DND-41 (cell line): ENCODE measurements around the gene JMJD1C.

Experiments
- ATAC-seq: fragments of 200-7000 bp; cut with Tn5 transposase; 3 replicates; pipeline ENCODE4 v1.9.1; 2021; ENCODE audit warnings: low read depth; ENCODE audit not compliant: insufficient read depth
- DNase-seq: peaks from one replicate; pipeline ENCODE4 v3.0.0-alpha.2; 2020
- H2AFZ ChIP-seq: 2 replicates; pipeline ENCODE4 v1.6.0; 2012; ENCODE audit warnings: low read depth, low read length
- H3K27ac ChIP-seq: 2 replicates; pipeline ENCODE4 v1.5.1; 2012; ENCODE audit warnings: low read length, inconsistent platforms
- H3K27me3 ChIP-seq: fragments of 200-600 bp; sonication (generic); 2 replicates; pipeline ENCODE4 v1.6.0; 2012; ENCODE audit warnings: low read length, mild to moderate bottlenecking, inconsistent platforms; ENCODE audit not compliant: insufficient read depth, poor library complexity
- H3K36me3 ChIP-seq: 2 replicates; pipeline ENCODE4 v1.5.1; 2012; ENCODE audit warnings: low read length, inconsistent platforms; ENCODE audit not compliant: insufficient read depth
- H3K4me1 ChIP-seq: 2 replicates; pipeline ENCODE4 v1.5.1; 2012; ENCODE audit warnings: mild to moderate bottlenecking, low read length; ENCODE audit not compliant: insufficient read depth
- H3K4me2 ChIP-seq: 2 replicates; pipeline ENCODE4 v1.6.0; 2012; ENCODE audit warnings: mild to moderate bottlenecking, moderate library complexity, low read length, inconsistent platforms; ENCODE audit not compliant: insufficient read depth
- H3K4me3 ChIP-seq, 2 experiments: fragments of 200-600 bp in 1 of 2; shearing (Covaris generic) in 1 of 2; 2 replicates each; pipeline ENCODE4 v1.5.1; 2012 to 2016; ENCODE audit warnings: inconsistent platforms in 2 of 2, low read length in 2 of 2, mild to moderate bottlenecking in 2 of 2, low read depth in 1 of 2, moderate library complexity in 1 of 2
- H3K79me2 ChIP-seq: 2 replicates; pipeline ENCODE4 v1.6.0; 2012; ENCODE audit warnings: low read length, inconsistent platforms; ENCODE audit not compliant: insufficient read depth
- H3K9ac ChIP-seq: 2 replicates; pipeline ENCODE4 v1.6.0; 2012; ENCODE audit warnings: low read depth, mild to moderate bottlenecking, inconsistent platforms, low read length, moderate library complexity
- H3K9me3 ChIP-seq: 2 replicates; pipeline ENCODE4 v1.5.1; 2012; ENCODE audit warnings: low read length, moderate library complexity, mild to moderate bottlenecking, inconsistent platforms; ENCODE audit not compliant: insufficient read depth, severe bottlenecking
- H4K20me1 ChIP-seq: 2 replicates; pipeline ENCODE4 v1.6.0; 2012; ENCODE audit warnings: low read length; ENCODE audit not compliant: insufficient read depth
- EZH2 ChIP-seq: IDR thresholded peaks from 3 replicates; pipeline ENCODE4 v1.6.1; 2012; ENCODE audit warnings: borderline replicate concordance, low read depth, mild to moderate bottlenecking, moderate library complexity, low read length, inconsistent platforms; ENCODE audit not compliant: severe bottlenecking
- TF ChIP-seq, protein P1 (sequence below): IDR thresholded peaks from 2 replicates; pipeline ENCODE4 v1.5.1; 2012; ENCODE audit warnings: borderline replicate concordance, low read length, moderate library complexity, mild to moderate bottlenecking; ENCODE audit not compliant: poor library complexity, severe bottlenecking; ENCODE audit errors: extremely low read depth

The JMJD1C gene

DNA sequence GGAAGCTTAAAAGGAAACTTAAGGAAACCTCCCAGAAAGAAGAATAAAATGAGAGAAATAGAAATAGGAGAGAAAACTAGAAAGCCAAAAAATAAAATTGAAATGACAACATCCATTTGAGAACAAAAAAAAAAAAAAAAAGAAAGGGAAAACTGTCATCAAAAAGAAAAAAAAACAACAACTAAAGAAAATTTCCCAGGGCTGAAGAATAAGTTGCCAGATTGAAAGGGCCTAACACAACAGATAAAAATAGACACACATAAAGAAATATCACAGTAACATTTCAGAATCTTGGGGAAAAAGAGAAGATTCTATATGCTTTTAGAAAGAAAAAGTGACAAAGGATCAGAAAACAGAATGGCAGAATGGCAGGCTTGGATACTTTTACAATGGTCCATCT lies 157.1 kb downstream of the JMJD1C start:
- Histone ChIP-seq H3K4me1 (no peaks in the 10 kb centered on the region), H3K4me3 (no peak overlapping the region), H3K9ac (no peak overlapping the region), H2AFZ (no peak overlapping the region), H3K9me3 (no peaks in the 10 kb centered on the region), H3K27me3 (no peaks in the 10 kb centered on the region), H3K27ac (no peak overlapping the region), H3K36me3 (no peaks in the 10 kb centered on the region), H3K4me2 (no peak overlapping the region), H3K79me2 (peaks cover 59% of the 10 kb centered on the region), H4K20me1 (peaks cover 6% of the 10 kb centered on the region; the same call in 1 of the 2 replicates)
- TF ChIP-seq, protein P1, sequence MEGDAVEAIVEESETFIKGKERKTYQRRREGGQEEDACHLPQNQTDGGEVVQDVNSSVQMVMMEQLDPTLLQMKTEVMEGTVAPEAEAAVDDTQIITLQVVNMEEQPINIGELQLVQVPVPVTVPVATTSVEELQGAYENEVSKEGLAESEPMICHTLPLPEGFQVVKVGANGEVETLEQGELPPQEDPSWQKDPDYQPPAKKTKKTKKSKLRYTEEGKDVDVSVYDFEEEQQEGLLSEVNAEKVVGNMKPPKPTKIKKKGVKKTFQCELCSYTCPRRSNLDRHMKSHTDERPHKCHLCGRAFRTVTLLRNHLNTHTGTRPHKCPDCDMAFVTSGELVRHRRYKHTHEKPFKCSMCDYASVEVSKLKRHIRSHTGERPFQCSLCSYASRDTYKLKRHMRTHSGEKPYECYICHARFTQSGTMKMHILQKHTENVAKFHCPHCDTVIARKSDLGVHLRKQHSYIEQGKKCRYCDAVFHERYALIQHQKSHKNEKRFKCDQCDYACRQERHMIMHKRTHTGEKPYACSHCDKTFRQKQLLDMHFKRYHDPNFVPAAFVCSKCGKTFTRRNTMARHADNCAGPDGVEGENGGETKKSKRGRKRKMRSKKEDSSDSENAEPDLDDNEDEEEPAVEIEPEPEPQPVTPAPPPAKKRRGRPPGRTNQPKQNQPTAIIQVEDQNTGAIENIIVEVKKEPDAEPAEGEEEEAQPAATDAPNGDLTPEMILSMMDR = no peak
- TF ChIP-seq EZH2 = no peak
- DNase-seq (no peak), ATAC-seq (no peak)

DNA sequence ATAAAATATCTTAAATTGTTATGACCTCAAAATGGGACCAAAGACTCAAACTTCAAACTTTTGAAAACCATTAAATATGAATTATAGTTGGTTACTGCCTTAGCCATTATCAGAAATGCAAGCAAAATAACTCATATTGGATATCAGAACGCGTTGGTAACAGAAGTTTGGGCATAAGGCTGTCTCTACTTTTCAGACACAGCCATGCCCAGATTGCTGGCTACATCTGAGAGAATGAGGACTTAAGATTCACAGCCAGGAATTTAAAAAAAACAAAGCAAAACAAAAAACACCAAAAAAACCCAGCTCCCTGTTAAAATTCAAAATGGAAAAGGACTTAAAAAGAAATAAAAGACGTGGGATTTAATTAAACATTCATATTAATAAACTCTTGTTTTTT lies 161.6 kb downstream of the JMJD1C start:
- Histone ChIP-seq H3K79me2 (peaks cover 84% of the 10 kb centered on the region), H3K27me3 (no peaks in the 10 kb centered on the region), H3K27ac (no peak overlapping the region), H3K9me3 (no peaks in the 10 kb centered on the region), H2AFZ (no peak overlapping the region), H4K20me1 (peaks cover 12% of the 10 kb centered on the region; the same call in 1 of the 2 replicates), H3K36me3 (no peaks in the 10 kb centered on the region), H3K4me1 (no peaks in the 10 kb centered on the region), H3K4me2 (no peak overlapping the region), H3K4me3 (no peak overlapping the region), H3K9ac (no peak overlapping the region)
- TF ChIP-seq EZH2 = no peak
- TF ChIP-seq, protein P1 = no peak
- no peak for DNase-seq
- no peak for ATAC-seq

DNA sequence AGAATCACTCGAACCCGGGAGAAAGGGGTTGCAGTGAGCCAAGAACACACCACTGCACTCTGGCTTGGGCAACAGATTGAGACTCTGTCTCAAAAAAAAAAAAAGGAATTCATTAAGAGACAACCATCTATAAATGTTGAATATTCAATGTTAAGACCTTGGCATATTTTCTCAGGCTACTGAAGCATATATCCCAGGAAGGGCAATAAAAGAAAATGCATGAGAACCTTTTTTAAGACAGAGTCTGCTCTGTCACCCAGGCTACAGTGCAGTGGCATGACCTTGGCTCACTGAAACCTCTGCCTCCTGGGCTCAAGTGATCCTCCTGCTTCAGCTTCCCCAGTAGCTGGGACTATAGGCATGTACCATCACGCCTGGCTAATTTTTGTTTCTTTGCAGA lies 165.0 kb downstream of the JMJD1C start:
- peaks cover 77% of the 10 kb centered on the region for H3K79me2 ChIP-seq
- no peaks in the 10 kb centered on the region for H3K4me1 ChIP-seq
- no peak for ATAC-seq

DNA sequence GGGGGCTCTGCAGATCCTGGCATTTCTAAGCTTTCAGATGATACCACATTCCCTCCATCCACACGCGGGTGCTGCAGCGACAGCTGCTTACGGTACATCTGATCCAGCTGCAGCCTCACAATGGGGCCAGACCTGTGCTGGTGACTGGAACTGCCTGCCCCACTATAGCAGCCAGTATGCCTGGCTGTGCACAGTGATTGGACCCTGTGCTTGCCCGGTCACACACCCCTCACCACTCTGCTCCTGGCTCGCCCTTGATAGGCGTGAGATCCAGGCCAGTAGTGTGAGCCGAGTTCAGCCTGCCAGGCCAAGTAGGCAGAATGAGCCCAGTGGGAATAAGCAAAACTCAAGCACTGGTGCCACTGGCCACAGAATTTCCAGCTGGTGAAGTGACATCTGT lies 167.8 kb downstream of the JMJD1C start:
- no peak overlapping the region for H3K9ac ChIP-seq
- no peak for TF ChIP-seq EZH2
- TF ChIP-seq, protein P1 = no peak
- no peaks in the 10 kb centered on the region for H3K4me1 ChIP-seq
- H4K20me1 ChIP-seq = peaks cover 22% of the 10 kb centered on the region; the same call in 1 of the 2 replicates
- H3K4me2 ChIP-seq = no peak overlapping the region
- H2AFZ ChIP-seq = no peak overlapping the region
- H3K4me3 ChIP-seq = no peak overlapping the region
- H3K9me3 ChIP-seq = no peaks in the 10 kb centered on the region
- ATAC-seq (peak; percentile 47; the same call in 1 of the 3 replicates), DNase-seq (no peak)
- peaks cover 68% of the 10 kb centered on the region for H3K79me2 ChIP-seq
- H3K36me3 ChIP-seq = no peaks in the 10 kb centered on the region
- H3K27me3 ChIP-seq = no peaks in the 10 kb centered on the region
- H3K27ac ChIP-seq = no peak overlapping the region

More for the DNA sequence above, 165.0 kb downstream of the JMJD1C start:
- DNase-seq = no peak
- no peak overlapping the region for H2AFZ ChIP-seq
- H3K4me3 ChIP-seq = no peak overlapping the region
- no peak overlapping the region for H3K27ac ChIP-seq
- TF ChIP-seq, protein P1 = no peak
- TF ChIP-seq EZH2 = no peak
- H3K27me3 ChIP-seq = no peaks in the 10 kb centered on the region
- no peak overlapping the region for H3K9ac ChIP-seq
- no peak overlapping the region for H3K4me2 ChIP-seq
- H3K36me3 ChIP-seq = no peaks in the 10 kb centered on the region
- no peaks in the 10 kb centered on the region for H3K9me3 ChIP-seq
- H4K20me1 ChIP-seq = peaks cover 26% of the 10 kb centered on the region; the same call in 1 of the 2 replicates
